Lung (tissue), 12 donors: ENCODE results near the gene DACT2. TPM values are rescaled to one million over a fixed set of nuclear protein-coding genes. Genes with fewer than 3 reads are reported as not detected.

Experiments used
- ATAC-seq: fragments of 200-7000 bp; cut with Tn5 transposase; one replicate; pipeline ENCODE4 v1.9.1; 2020; ENCODE audit warnings: moderate number of reproducible peaks; ENCODE audit not compliant: insufficient read depth, low FRiP score
- DNase-seq, 3 donors: peaks; one replicate each; pipeline ENCODE4 v3.0.0-alpha.2; 2013 to 2017
- H3K27ac ChIP-seq, 2 donors: one replicate each; pipeline ENCODE4 v1.5.1; 2013; ENCODE audit warnings: mild to moderate bottlenecking in 2 of 2, moderate library complexity in 2 of 2, control low read depth in 1 of 2, inconsistent platforms in 1 of 2, low read depth in 1 of 2, low read length in 1 of 2
- H3K27me3 ChIP-seq, 3 donors: one replicate each; pipeline ENCODE4 v1.5.1; 2013; ENCODE audit warnings: low read length in 2 of 3; ENCODE audit not compliant: control insufficient read depth in 3 of 3, insufficient read depth in 3 of 3
- H3K36me3 ChIP-seq, 4 donors: one replicate each; pipeline ENCODE4 v1.5.1; 2013; ENCODE audit warnings: low read length in 4 of 4, mild to moderate bottlenecking in 1 of 4, moderate library complexity in 1 of 4; ENCODE audit not compliant: control insufficient read depth in 4 of 4, insufficient read depth in 4 of 4
- H3K4me1 ChIP-seq, 5 donors: one replicate each; pipeline ENCODE4 v1.5.1; 2013; ENCODE audit warnings: low read length in 5 of 5, mild to moderate bottlenecking in 2 of 5, moderate library complexity in 1 of 5; ENCODE audit not compliant: control insufficient read depth in 5 of 5, insufficient read depth in 5 of 5
- H3K4me3 ChIP-seq: one replicate; pipeline ENCODE4 v1.5.1; 2013; ENCODE audit warnings: mild to moderate bottlenecking, control low read depth, moderate library complexity
- H3K9ac ChIP-seq, 2 donors: one replicate each; pipeline ENCODE4 v1.5.1; 2013; ENCODE audit warnings: low read length in 2 of 2, control low read depth in 1 of 2; ENCODE audit not compliant: insufficient read depth in 1 of 2
- H3K9me3 ChIP-seq, 4 donors: one replicate each; pipeline ENCODE4 v1.5.1; 2013; ENCODE audit warnings: low read length in 3 of 4, mild to moderate bottlenecking in 1 of 4, moderate library complexity in 1 of 4; ENCODE audit not compliant: control insufficient read depth in 4 of 4, insufficient read depth in 3 of 4
- WGBS, 2 donors: extraction: QIAGEN DNeasy Blood & Tissue Kit; methylation state at CpG; one replicate each; pipeline ENCODE4 v1.1.7; 2013; 5-methylcytosine and 5-hydroxymethylcytosine counted together
- polyA plus RNA-seq, 2 donors: library from polyadenylated mRNA; stranded (reverse); fragments of 200-250 nt; gene quantifications; one replicate each; pipeline ENCODE4 v1.2.1, GENCODE V29; 2013
- total RNA-seq, 2 donors: library from RNA; depleted of rRNA in 1 of 2; stranded (reverse); fragments of >200 nt in 1 of 2; gene quantifications; one replicate each; pipeline ENCODE4 v1.2.1, GENCODE V29; 2014 to 2021
- TF ChIP-seq, protein P1 (sequence below): IDR thresholded peaks from 2 replicates; pipeline ENCODE4 v1.5.1; 2012; ENCODE audit warnings: mild to moderate bottlenecking; ENCODE audit errors: control extremely low read depth, extremely low read depth
- donor health status: control.
- donor health status: control.
- donor health status: Bipolar disorder and iron deficiency.
- donor health status: healthy.
- donor health status: DM: yes; HTN: yes; CAD: no.

The DACT2 gene
- total and polyA plus RNA-seq, 4 donors = 0.30 to 2.6 (median 1.7) TPM

DNA sequence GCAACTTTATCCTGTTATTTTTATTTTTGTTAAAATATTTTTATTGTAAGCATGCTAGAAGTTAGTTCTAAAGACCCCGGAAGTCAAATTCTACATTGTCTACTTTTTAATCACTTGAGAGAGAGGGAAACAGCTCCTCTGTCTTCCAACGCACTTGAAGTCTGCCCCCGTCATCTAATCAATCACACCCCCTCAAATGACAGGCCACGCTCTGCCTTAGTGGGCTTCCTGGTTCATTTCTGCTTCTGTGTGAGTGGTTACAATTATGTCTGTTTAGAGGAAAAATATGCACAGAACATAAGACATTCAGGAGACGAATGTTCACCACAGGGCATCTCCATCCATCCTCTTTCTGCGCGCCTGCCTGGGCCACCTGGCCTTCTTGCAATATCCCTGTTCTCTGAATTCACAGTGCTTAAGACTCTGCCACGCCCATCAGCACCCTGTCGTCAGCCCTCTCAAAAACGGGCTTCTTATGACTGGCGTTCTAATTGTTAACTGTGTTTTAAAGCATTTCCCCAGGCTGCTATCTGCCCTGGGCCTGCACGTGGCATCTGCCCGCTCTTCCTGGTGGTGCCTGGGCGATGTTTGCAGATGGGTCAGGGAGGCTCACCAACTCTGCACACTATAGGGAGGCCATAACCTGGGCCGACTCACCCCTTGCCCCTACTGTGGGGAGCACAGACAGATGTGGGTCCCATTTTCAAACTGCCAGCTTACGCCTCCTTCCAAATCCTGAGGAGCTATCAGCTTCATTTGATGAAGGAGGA is 15.4 kb downstream of the DACT2 start:
- 84 to 88% methylated on average over 16 of the region's 16 CpGs for WGBS, 2 donors
- no peak for ATAC-seq
- no peak overlapping the region for H3K27ac ChIP-seq

DNA sequence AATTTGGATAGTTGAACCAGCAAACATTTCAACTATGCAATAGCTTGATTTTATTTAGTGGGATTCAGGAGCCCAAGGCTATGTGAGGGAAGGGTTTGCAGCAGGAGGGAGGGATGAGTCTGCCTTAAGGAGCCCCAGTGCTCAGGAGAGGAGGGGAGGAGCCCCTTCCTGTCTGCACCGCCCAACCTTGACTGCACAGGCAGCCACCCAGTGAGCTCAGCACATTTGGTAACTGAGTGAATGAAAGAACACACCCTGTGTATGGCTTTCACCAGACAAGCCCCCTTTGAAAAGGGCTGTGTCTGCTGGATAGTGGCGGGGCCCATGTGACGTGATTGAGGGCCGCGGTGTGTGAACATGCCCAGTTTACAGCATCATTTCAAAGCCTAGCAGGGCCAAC is 17.0 kb downstream of the DACT2 start:
- no peak for ATAC-seq
- H3K9me3 ChIP-seq = no peaks in the 10 kb centered on the region
- no peak overlapping the region for H3K27ac ChIP-seq
- WGBS, 2 donors = 75 to 84% methylated on average over 5 of the region's 5 CpGs
- no peak overlapping the region for H3K4me3 ChIP-seq
- H3K27me3 ChIP-seq = no peaks in the 10 kb centered on the region
- no peaks in the 10 kb centered on the region for H3K36me3 ChIP-seq
- peaks cover 0 to 8% (median 6%) of the 10 kb centered on the region in 5 donors for H3K4me1 ChIP-seq
- TF ChIP-seq, protein P1, sequence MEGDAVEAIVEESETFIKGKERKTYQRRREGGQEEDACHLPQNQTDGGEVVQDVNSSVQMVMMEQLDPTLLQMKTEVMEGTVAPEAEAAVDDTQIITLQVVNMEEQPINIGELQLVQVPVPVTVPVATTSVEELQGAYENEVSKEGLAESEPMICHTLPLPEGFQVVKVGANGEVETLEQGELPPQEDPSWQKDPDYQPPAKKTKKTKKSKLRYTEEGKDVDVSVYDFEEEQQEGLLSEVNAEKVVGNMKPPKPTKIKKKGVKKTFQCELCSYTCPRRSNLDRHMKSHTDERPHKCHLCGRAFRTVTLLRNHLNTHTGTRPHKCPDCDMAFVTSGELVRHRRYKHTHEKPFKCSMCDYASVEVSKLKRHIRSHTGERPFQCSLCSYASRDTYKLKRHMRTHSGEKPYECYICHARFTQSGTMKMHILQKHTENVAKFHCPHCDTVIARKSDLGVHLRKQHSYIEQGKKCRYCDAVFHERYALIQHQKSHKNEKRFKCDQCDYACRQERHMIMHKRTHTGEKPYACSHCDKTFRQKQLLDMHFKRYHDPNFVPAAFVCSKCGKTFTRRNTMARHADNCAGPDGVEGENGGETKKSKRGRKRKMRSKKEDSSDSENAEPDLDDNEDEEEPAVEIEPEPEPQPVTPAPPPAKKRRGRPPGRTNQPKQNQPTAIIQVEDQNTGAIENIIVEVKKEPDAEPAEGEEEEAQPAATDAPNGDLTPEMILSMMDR = no peak
- DNase-seq = peak in 1 of 3 donors; percentile 25
- H3K9ac ChIP-seq = no peak overlapping the region

More for the DNA sequence above, 15.4 kb downstream of the DACT2 start:
- no peaks in the 10 kb centered on the region for H3K27me3 ChIP-seq
- no peak overlapping the region for H3K4me3 ChIP-seq
- TF ChIP-seq, protein P1 = no peak
- H3K36me3 ChIP-seq = no peaks in the 10 kb centered on the region
- H3K4me1 ChIP-seq = peaks cover 0 to 8% (median 5%) of the 10 kb centered on the region in 5 donors
- H3K9me3 ChIP-seq = peaks cover 0 to 2% (median 0%) of the 10 kb centered on the region in 4 donors
- no peak for DNase-seq
- H3K9ac ChIP-seq = no peak overlapping the region

DNA sequence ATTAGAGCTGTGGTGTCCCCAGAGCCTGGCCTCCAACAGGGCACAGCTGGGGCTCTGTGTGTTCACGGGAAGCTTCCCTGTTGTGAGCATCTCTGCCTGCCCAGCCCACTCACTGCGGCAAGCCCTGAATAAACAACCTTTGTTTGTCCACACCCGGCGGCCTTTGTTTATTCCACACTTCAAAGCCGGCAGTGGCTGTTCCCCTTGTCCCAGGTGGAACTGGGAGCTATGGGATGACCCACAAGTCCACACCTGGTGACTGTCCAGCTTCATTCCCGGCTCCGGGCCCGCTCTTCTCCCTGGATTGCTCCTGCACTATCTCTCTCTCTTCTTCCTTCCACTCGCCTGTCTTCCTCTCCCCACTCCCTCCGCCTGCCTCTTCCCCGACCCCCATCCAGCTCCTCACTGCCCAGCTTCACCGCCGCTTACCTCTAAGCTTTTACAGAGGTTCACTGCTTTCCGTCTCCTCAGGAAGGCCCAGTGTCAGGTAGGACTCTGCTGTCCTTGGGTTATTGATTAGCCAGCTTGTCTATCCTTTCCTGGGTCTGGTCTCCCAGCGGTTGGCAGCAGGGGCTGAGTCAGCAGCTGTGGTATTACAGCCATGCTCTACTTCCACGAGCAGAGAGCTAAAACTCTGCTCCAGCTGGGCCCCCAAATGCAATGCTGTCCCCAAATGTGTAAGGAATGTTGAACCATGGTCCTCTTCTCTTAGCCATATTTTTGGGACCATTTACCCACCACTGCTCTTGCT is 17.8 kb downstream of the DACT2 start:
- H3K9me3 ChIP-seq = no peaks in the 10 kb centered on the region
- H3K36me3 ChIP-seq = no peaks in the 10 kb centered on the region
- no peak for DNase-seq
- peaks cover 0 to 10% (median 6%) of the 10 kb centered on the region in 5 donors for H3K4me1 ChIP-seq
- TF ChIP-seq, protein P1 = no peak
- no peak overlapping the region for H3K27ac ChIP-seq
- no peak for ATAC-seq
- H3K27me3 ChIP-seq = no peaks in the 10 kb centered on the region
- H3K9ac ChIP-seq = no peak overlapping the region
- 54 to 67% methylated on average over 16 of the region's 16 CpGs for WGBS, 2 donors
- H3K4me3 ChIP-seq = no peak overlapping the region
